Stimulated activated CD4-positive, alpha-beta T cell treated with anti-CD3 and anti-CD28 coated beads, Interleukin-1b, Interleukin-23, amount 100 ng/mL, for 24 hours (primary cell): ENCODE measurements around the gene EXT2.

Experiments
- DNase-seq, 4 experiments: peaks; one replicate each; pipeline ENCODE4 v3.0.0-alpha.2; 2020; ENCODE audit warnings: low read depth in 4 of 4, low spot score in 1 of 4

The EXT2 gene

GRCh38 chr11:44235765-44236201, 140.3 kb downstream of the EXT2 start:
- DNase-seq: no peak

GRCh38 chr11:44236296-44236695, 140.8 kb downstream of the EXT2 start:
- no peak for DNase-seq

- DNase-seq: no peak
Measured at GRCh38 chr11:44237156-44237555, 141.7 kb downstream of the EXT2 start.

- no peak for DNase-seq
Measured at GRCh38 chr11:44241851-44242250, 146.4 kb downstream of the EXT2 start.

DNA sequence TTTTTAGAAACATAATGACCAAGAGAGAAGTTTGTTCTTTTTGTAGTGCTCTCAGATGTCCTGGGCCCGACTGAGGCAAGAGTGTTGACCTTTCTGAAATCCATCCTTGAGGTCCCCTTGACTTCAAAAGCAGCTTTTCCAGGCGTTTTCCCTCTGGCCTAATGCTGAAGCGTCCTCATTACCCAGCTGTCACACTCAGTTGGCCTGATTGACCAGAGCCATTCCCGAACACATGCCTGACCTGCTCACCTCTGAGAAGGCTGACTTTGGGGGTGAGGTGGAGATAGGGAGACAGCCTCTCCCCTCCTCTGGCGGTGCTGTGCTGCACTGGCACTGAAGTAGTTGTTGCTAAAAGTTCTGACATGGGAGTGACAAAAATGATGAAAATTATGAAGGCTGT, 147.6 kb downstream of the EXT2 start:
- no peak for DNase-seq

GRCh38 chr11:44243595-44244343, 148.3 kb downstream of the EXT2 start:
- no peak for DNase-seq

DNA sequence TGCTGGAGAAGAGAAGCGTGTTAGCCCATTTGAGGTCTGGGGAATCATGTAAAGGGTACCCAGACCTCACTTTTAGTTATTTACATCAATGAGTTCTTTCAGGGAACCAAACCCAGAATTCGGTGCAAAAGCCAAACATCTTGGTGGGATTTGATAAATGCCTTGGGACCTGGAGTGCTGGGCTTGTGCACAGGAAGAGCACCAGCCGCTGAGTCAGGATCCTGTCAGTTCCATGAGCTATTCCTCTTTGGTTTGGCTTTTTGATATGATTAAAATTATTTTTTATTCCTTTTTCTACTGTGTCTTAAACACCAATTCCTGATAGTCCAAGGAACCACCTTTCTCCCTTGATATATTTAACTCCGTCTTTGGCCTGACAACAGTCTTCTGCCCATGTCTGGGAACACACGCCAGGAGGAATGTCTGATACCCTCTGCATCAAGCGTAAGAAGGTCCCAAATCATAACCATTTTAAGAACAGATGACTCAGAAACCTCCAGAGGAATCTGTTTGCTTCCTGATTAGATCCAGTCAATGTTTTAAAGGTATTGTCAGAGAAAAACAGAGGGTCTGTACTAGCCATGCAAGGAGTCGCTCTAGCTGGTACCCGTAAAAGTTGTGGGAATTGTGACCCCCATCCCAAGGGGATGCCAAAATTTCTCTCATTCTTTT, 149.3 kb downstream of the EXT2 start:
- DNase-seq: no peak

- DNase-seq: no peak
Measured at GRCh38 chr11:44246726-44247125, 151.2 kb downstream of the EXT2 start.

- DNase-seq: no peak
Measured at GRCh38 chr11:44247508-44247907, 152.0 kb downstream of the EXT2 start.

- DNase-seq: no peak
Measured at GRCh38 chr11:44248109-44248508, 152.6 kb downstream of the EXT2 start.

GRCh38 chr11:44250421-44250820, 154.9 kb downstream of the EXT2 start:
- no peak for DNase-seq

DNA sequence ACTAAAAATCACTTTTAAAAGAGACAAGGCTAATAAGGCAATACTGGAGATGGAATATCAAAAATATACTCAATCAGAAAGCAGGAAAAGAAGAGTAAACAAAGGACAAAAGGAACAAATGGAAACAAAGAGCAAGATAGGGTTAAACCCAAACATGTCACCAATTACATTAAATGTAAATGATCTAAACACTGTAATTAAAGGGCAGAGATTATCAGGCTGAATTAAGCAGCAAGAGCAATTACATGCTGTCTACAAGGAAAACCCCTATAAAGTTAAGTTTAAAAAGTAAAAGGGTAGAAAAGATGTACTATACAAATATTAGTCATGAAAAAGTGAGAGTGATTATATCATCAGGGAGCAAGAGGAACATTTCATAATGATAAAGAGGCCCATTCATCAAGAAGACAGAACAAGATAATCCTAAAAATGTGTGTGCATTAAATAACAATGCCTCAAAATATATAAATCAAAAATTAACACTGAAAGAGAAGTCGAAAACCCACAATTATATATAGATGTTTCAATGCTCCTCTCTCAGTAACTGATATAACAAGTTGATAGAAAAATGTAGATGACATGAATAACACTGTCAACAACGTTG, 157.6 kb downstream of the EXT2 start:
- DNase-seq: no peak

GRCh38 chr11:44255406-44256071, 160.1 kb downstream of the EXT2 start:
- no peak for DNase-seq

DNA sequence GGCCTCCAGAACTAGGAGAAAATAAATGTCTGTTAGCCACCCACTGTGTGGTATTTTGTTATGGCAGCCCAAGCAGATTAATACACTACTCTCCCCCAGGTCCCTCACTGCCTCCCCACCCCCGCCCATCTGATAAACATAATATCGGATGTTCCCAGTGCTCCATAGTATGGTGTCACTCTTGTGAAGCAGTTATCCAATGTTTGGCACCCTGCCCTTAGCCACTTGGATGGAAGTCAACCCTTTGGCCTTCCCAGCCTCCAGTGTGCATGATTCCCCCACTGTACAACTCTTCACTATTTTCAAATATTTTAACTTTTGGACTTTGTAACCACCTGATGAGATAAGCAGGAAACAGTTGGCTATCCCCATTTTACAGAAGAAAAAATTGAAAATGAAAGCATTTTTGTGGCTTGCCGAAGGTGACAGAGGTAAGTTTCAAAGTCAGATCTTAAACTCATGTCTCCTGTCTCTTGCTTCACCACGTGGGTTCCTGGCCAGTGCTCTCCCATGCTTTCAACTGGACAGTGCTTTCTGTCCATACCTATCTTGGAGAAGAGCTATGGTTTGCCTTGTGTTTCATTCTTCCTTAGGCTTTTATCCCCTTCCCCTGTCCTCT, 161.3 kb downstream of the EXT2 start:
- no peak for DNase-seq

DNA sequence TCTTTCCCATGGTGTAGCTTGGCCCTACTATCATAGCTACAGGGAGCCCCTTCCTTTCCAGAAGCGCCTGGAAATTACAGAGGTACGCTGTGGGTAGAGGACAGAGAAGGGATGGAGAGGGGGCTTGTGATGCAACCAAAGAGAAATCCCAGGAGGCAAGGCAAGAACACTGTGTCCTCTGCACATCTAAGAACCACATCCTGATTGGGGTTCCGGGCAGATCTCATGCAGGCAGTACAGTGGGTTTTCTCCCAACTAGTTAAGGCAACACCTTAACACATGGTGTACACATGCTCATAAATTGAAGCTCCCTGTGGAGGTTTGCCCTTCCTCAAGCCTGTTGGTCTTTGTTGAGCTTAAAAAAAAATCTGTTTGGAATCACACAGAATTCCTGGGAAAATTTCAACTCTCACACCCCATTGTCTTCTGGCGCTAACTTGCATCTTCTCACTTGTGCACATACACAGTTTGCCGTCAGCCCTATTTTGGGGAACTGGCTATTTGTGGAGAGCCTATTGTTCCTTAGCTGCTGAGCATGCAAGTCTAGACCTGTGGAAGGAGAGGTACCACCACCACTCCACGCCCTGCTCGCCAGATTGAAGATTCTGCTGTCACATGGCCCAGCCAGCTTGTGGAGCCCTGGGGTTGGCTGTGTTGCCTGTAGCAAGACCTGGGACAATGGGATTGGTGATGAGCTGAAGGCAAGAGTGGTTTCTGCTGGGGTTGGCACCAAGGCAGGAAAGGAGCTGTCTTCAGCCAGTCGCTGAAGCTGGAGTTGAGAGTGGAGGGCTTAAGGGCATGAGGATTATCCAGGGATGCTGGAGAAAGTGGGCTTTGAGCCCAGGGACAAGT, 162.1 kb downstream of the EXT2 start:
- no peak for DNase-seq

- no peak for DNase-seq
Measured at GRCh38 chr11:44258190-44258489, 162.7 kb downstream of the EXT2 start.

DNA sequence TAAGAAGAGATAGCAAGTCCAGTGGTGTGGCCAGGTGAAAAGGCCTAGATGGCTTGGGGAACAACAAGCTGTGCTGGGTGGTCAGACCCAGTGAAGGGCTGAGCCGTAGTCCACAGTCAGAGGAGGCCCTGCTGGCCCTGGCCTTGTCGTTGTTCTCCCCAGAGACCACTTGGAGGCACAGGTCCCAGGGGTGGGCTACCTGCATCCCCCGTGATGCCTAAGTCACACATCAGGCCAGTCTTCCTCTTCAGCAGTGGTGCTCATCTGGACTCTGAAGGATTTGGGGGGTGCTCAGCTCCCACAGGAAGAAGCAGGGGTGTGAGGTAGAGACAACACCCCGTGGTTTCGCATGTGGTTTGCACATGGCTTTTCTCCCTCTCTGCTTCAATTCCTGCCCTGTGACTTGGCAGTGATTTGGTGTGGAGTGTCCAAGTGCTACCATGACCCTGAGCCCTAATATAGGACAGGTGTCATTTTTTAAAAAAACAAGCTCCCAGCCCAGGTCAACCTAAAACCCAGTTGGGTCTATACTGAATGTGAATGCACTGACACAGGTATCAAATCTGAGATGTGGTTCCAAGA, 163.5 kb downstream of the EXT2 start:
- no peak for DNase-seq

DNA sequence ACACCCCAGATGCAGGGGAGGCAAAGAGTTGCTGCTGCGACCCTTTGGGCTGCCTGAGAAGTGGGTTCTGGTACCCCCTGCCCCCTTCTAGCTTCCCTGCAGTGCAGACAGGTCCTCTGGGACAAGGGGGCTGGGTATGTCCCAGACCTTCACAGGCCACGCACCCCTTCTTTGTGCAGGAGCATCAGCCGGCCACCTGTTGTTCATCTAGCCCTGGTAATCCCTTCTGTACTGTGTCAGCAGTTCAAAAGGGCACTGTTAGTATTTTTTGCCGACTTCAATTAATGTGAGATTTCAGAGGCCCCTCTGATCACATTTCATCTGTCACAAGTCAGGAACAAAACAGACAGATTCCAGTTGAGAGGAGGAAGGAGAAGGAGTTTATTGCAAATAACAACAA, 164.6 kb downstream of the EXT2 start:
- DNase-seq: no peak

DNA sequence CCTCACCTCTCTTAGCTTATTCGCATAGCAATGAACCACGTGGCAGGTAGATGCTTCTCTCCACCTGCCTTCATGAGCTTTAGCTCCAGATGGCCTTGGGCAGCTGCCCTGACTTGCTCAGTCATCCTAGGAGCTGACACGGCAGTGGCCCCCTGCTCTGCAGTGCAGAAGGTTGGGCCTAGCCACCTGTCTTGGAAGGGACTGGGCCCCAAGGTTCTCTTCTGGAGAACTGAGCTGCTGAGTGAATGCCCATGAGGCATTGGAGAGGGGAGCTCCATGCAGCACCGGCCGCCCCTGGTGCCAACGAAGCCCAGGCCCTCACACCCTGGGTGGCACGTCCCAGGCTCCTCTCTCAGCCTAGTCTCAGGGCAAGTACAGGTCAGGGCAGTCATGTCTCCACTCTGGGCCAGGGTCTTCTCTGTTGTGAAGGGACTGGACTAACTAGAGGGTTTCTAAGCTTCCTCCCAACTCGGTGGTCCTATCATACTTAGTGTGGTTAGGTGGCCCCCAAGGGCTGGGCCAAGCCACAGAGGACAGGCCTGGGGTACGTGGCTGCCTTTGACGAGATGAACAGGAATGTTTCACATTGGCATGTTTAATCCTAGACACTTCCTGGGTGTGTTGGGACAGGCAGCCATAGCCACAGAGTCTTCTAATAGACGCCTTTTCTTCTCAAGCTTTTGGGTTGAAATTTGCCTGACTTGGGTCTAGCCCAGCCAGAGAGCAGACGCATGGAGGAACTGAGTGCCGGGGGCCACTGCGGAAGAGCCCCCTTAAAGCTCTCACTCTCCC, 166.5 kb downstream of the EXT2 start:
- no peak for DNase-seq
